HG03571 (cell line): ENCODE data around the gene TET1.
"Not testable (repeated sequence)": the region's sequence is repeated elsewhere in the genome, so short reads cannot be mapped to it uniquely, and the experiment has no call there.

Source experiments
- ATAC-seq: cut with Tn5 transposase; IDR thresholded peaks from one replicate; pipeline ENCODE4 v1.9.1; 2021; ENCODE audit not compliant: unreplicated experiment

The TET1 gene

GRCh38 chr10:68562661-68563570 is 2.8 kb downstream of the TET1 start:
- no peak for ATAC-seq

GRCh38 chr10:68564712-68565111 is 4.6 kb downstream of the TET1 start:
- ATAC-seq, result no peak

- no peak for ATAC-seq
These were observed 5.5 kb downstream of the TET1 start for GRCh38 chr10:68565658-68566057.

GRCh38 chr10:68566351-68566750 is 6.2 kb downstream of the TET1 start:
- ATAC-seq, result no peak

- no peak for ATAC-seq
These were observed 6.8 kb downstream of the TET1 start for GRCh38 chr10:68566955-68567354.

- no peak for ATAC-seq
These were observed 12.0 kb downstream of the TET1 start for GRCh38 chr10:68572151-68572550.

- ATAC-seq, result no peak
These were observed 13.9 kb downstream of the TET1 start for GRCh38 chr10:68574051-68574450.

- ATAC-seq, result no peak
These were observed 16.0 kb downstream of the TET1 start for GRCh38 chr10:68576118-68576517.

GRCh38 chr10:68578974-68579373 is 18.8 kb downstream of the TET1 start:
- no peak for ATAC-seq

- not testable (repeated sequence) for ATAC-seq
These were observed 24.1 kb downstream of the TET1 start for GRCh38 chr10:68584187-68584586.

GRCh38 chr10:68586606-68587305 is 26.6 kb downstream of the TET1 start:
- ATAC-seq, result no peak

GRCh38 chr10:68594405-68594804 is 34.3 kb downstream of the TET1 start:
- ATAC-seq, result no peak

GRCh38 chr10:68595513-68595912 is 35.4 kb downstream of the TET1 start:
- no peak for ATAC-seq

- ATAC-seq, result no peak
These were observed 37.3 kb downstream of the TET1 start for GRCh38 chr10:68597407-68597806.

GRCh38 chr10:68598978-68599770 is 39.0 kb downstream of the TET1 start:
- ATAC-seq, result no peak

GRCh38 chr10:68599771-68600040 is 39.6 kb downstream of the TET1 start:
- no peak for ATAC-seq

GRCh38 chr10:68600041-68600778 is 40.1 kb downstream of the TET1 start:
- peak; percentile 92 for ATAC-seq

GRCh38 chr10:68601501-68602265 is 41.5 kb downstream of the TET1 start:
- no peak for ATAC-seq

- ATAC-seq, result no peak
These were observed 42.3 kb downstream of the TET1 start for GRCh38 chr10:68602434-68602833.

- ATAC-seq, result no peak
These were observed 43.6 kb downstream of the TET1 start for GRCh38 chr10:68603766-68604165.
